ENCODE measurements around the gene NDOR1.
A peak's percentile ranks its signal among the peaks of the same experiment; 100 is the strongest.

NDOR1 gene

GRCh38 chr9:137220317-137221094 lies 15.0 kb downstream of the NDOR1 start:
- DNase-seq (ENCODE audit: low read depth, low spot score): no peak

GRCh38 chr9:137221095-137221505 lies 15.6 kb downstream of the NDOR1 start:
- no peak for DNase-seq (ENCODE audit: low read depth, low spot score)

DNA sequence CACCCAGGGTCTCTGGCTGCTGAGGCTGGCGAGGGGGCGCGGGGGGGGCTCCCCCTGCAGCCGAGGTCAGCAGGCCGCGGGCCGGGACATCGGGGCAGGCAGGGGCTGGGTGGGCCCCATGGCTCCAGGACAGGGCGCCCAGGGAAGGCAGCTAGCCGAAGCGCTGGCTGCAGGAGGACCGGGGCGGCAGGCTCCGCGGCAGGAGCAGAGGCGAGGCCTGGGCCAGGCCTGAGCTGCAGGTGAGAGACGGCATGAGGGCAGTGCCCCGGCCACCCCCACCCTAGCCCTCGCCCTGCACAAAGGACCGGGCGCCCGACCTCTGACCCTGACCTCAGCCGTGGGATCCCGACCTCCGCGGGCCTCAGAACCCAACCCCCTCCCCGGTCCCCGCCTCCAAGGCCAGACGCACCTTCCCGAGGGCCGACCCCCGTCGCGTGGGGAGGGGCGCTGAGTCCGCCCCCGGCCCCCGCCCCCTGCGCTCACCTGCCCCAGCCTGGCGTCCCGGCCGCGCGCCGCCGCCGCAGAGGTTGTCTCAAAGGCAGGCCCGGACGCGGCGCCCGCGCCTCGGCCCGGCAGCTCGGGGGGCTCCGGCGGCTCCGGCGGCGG lies 16.1 kb downstream of the NDOR1 start:
- DNase-seq (ENCODE audit: low read depth, low spot score): no peak

- DNase-seq (ENCODE audit: low read depth, low spot score): no peak
These were observed 16.9 kb downstream of the NDOR1 start, which contains the start of gene RNF208 for GRCh38 chr9:137222190-137223077. TSS of gene RNF208 (minus strand) at chr9:137222240. CDS start at chr9:137221212, 1,028 bp downstream.

DNA sequence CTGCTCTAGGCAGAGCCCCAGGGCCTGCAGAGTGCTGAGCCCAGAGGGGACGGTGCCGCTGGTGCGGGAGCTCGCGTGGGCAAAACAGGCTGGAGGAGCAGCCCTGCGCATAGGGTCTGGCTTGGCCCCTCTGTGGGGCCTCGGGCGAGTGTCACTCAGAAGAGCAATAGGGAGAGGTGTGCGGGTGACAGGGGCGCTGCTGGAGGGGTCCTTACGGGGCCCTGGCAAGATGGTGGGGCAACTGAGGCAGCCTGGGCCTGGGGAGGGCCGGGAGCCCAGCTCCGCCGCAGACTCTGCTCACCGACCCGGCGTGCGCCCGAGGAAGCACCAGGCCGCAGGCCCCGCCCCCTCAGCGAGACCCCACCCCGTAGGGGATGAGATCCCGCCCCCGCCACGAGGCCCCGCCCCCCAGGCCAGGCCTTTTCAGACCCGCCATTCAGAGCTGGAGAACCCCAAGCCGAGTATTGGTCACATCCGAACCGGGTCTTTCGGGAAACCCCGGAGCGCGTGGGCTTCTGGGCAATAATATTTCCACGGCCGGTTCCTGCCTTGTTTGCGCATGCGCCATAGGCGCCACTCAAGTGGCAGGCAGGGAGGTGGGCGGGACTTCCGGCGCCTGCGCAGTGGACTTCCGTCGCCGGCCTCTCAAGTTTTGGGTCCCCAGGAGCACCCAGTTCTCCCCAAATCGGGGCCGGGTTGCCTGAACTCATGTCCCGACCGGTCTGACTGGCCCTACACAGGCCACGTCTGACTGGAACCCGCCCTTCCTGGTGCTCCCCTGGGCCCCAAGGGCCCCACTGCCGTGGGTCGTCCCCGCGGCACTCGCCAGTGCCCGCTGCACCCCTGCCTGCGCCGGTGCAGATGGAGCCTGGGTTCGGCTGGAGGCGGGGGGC lies 17.8 kb downstream of the NDOR1 start:
- DNase-seq (ENCODE audit: low read depth, low spot score): peak; percentile 86

GRCh38 chr9:137224830-137225694 lies 19.6 kb downstream of the NDOR1 start, which contains the start of gene CYSRT1:
TSS of gene CYSRT1 (plus strand) at chr9:137225174. CDS start at chr9:137225622, 448 bp downstream.
- DNase-seq (ENCODE audit: low read depth, low spot score): no peak

GRCh38 chr9:137225699-137226331 lies 20.3 kb downstream of the NDOR1 start:
- DNase-seq (ENCODE audit: low read depth, low spot score): no peak

DNA sequence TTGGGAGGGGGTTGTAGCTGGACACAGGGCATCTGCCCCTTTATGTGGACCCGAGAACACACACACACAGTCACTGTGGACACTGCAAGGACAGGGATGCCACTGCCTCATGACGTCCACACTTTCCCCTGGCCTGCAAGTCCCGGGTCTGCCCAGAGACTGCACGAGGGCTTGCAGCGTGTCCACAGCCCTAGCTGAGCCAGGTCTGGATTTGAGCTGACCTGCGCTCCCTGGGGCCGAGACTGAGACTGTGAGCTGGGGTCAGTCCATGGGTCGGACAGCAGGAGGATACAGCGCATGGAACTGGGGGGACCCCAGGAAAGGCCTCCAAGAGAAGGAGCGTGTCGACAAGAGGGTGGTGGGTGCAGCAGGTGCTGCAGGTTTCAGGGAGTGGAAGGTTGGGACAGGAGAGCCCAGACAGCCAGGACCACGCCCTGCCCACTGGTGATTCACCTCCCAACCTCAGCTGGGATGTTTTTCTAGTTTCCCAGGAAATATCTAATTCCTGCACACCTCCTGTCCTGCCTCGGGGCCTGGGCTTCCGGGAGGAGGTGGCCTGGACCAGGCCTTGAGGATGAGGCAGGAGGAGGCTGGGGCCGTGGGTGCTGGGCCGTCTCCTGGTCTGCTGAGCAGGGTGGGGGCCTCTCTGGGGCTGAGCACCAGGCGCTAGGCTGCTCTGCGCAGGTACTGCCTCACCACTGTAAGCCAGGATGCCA lies 21.0 kb downstream of the NDOR1 start:
- DNase-seq (ENCODE audit: low read depth, low spot score): no peak

DNA sequence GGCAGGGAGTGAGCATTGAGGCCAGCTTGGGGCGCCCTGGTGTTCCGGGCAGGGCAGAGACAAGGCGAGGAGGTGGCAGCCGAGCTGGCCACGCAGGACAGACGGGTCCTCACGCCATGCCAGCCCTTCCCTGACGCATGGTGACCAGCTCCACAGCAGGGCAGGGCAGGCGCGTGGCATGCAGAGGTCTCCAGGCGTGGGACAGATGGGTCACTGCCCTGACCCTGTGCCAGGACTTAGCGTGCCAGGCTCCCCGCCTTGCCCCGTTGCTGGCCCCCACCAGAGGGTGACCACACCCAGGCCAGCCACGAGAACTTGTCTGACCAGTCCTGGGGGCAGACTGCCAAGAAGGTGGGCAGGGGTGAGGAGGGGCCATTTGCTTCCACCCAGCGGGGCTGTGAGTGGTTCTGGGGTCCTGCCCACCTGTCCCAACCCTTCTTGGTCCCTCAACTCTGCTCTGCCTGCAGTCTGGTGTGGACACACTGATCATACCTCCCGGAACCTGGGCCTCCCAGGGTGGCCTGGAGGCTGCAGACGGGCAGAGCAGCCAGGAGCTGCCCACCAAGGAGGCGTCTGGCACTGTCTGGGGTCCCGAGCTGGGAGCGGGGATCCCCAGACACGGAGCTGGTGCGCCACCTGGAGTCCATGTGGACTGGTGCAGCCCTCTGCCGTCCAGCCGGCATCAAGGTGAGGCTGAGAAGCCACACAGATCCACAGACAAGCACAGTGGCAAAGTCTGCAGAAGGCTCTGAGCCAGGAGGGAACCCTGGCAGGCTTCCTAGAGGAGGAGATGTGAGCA lies 21.8 kb downstream of the NDOR1 start, which contains the start of gene RNF224:
Gene RNF224 (plus strand): TSS at position 449 of the 799 bp plus-strand sequence. CDS start 834 bp downstream, outside the sequence.
- no peak for DNase-seq (ENCODE audit: low read depth, low spot score)

DNA sequence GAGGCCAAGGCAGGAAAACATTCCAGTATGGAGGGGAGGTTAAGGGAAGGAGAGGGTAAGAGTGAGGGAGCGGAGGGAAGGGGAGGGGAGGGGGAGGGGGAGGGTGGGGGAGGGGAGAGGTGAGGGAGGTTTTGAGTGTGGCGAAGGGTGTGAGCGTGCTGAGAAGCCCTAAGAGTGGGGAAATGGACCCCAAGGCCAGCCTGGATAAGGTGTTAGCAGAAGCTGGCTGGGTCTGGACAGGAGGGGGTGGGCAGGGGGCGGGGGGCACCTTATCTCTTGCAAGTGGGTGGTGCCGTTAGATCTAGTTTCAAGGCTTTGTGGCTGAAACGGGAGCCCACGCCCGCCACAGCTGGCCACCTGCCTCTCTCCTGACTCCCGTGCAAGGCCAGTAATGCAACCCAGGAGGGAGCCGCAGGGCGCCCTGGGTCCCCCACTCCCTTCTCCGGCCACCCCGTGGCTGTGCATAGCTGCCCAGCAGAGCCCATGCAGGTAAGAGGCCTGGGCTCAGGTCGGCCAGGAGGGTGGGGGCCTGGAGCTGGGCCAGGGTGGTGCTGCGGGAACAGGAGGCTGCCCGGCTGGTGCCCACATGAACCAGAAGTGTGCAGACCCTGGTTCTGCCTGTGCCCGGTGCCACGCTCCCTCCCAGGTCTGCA lies 22.5 kb downstream of the NDOR1 start:
- no peak for DNase-seq (ENCODE audit: low read depth, low spot score)

GRCh38 chr9:137228506-137228967 lies 23.0 kb downstream of the NDOR1 start:
- DNase-seq (ENCODE audit: low read depth, low spot score): no peak

DNA sequence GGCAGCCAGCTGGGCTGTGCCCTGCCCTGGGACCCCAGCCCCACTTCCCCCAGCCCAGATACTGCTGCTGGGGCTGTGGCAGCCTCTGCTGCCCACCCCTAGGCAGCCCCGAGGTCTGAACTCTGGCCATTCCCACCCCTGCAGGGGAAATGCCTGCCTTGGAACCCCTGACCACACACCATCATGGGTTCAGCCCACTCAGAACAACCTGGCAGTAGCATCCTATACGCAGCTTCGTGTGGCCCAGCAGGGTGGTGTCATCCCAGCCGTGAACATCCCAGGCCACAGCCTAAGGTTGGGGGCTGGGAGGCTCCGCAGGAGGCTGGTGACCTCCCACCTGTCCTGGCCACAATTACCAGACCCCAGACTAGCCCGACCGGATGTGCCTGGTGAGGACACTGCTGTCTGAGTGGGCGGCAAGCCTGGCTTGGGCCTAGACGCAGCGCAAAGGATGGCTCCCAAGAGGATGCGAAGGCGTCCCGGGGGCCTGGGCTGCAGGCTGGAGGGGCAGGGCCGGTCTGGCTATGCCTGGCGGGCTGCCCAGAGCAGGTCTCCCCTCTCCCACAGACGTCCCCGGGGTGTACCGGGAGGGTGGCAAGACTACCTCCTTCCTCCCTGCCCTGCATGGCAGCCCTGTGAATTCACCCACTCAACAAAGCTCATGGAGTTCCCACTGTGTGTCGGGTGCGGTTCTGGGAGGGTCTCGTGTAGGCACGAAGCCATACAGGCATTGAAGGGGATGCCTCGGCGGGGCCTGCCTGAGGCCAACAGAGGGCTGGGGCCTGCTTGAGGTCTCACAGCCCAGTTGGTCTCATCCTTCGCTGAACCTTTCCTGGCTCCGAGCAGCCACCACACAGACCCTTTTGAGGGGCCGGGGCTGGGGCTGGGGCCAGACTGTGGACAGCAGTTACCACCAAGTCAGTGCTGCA lies 23.7 kb downstream of the NDOR1 start:
- no peak for DNase-seq (ENCODE audit: low read depth, low spot score)

DNA sequence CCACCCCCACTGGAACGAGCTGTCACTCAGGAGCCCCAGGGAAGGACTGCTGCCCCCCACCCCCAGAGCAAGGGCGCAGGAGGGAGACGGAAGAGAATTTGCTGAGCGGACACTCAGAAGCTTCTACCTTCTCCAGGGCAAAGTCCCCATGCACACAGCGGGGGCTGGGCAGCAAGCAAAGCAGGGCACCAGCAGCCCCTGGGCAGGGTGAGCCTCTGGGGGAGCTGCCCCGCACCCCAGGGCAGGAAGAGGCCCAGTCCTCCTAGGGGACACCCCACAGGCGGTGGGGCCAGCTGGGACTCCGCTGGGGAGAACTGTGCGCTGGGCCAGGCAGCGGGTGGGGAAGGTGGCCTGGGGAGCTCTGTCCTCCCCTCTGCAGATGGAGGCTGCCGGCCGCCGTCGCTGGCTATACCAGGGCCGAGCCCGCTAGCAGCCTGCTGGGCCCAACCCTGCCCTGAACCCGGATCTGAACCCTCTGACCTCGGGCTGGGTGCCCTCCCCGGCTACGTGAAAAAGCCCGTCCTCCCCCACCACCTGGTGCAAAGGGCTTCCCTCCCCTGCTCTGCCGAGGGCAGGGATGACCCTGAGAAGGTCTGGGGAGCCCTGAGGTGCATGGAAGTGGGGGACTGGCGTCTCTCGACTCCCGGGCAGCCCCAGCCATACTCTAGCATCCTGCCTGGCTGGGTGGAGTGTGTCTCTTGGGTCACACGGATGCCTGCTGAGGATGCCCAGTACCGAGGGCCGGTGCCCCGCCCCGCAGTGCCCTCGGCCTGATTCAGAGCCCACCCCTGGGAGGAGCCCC lies 24.6 kb downstream of the NDOR1 start:
- DNase-seq (ENCODE audit: low read depth, low spot score): no peak

- DNase-seq (ENCODE audit: low read depth, low spot score): no peak
These were observed 25.3 kb downstream of the NDOR1 start, which contains the start of gene SLC34A3 for GRCh38 chr9:137230705-137231371. TSS of gene SLC34A3 (plus strand) at chr9:137230901. CDS start at chr9:137231703, 802 bp downstream.
